Measurements from ENCODE around the gene GALNS. TPM values are rescaled to one million over a fixed set of nuclear protein-coding genes. Genes with fewer than 3 reads are reported as not detected.

GALNS gene
- total and polyA plus RNA-seq, 3 donors from 2014 or later, result 55.9 to 94.4 (median 65.3) TPM

DNA sequence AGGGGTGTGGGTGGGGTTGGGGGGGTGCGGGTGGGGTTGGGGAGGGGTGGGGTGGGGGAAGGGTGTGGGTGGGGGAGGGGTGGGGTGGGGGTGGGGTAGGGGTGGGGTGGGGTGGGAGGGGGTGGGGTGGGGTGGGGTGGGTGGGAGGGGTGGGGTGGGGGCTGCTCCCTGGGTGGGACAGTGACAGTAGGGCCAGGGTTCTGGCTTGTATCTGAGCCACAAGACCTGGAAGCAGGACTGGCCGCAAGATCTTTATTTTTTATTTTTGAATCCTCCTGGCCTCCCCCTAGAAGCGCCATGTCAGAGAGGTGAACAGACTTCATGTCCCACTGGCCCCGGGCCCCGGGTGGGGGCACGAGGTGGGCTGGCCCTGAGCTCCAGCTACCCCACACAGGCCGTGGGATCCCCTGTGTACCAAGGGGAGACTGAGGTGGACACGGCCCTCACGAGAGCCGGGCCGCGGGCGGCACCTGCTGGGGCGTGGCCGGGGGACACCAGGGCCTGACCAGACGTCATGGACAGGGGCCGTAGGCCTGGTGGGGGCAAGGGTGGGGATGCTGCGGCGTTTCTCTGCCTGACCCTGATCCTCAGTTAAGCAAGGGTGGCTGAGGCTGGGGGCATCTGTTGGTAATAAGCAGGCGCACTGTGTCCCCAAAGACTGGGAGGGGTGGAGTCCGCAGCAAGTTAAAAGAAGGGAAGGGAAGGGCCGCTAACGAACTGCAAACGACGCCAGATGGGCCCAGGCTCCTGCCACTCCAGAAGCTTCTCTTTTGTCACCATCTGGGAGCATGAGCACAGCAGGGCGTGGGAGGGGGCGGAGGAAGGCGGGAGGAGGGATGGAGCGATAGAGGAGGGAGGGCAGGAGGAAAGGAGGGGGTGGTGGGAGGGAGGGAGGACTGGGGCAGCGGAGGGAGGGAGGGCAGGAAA lies 32.0 kb upstream of the GALNS start:
- Histone ChIP-seq H3K27me3 (no peaks in the 10 kb centered on the region), H3K4me3 (no peak overlapping the region), H3K27ac (no peak overlapping the region), H3K4me1 (peaks cover 6% of the 10 kb centered on the region), H3K9me3 (no peaks in the 10 kb centered on the region), H3K36me3 (ENCODE audit: low read depth, missing control alignments) (no peaks in the 10 kb centered on the region)
- no peak for DNase-seq
- no peak for TF ChIP-seq POLR2A (IDR thresholded peaks at IDR 0.05)
- TF ChIP-seq, protein P1, sequence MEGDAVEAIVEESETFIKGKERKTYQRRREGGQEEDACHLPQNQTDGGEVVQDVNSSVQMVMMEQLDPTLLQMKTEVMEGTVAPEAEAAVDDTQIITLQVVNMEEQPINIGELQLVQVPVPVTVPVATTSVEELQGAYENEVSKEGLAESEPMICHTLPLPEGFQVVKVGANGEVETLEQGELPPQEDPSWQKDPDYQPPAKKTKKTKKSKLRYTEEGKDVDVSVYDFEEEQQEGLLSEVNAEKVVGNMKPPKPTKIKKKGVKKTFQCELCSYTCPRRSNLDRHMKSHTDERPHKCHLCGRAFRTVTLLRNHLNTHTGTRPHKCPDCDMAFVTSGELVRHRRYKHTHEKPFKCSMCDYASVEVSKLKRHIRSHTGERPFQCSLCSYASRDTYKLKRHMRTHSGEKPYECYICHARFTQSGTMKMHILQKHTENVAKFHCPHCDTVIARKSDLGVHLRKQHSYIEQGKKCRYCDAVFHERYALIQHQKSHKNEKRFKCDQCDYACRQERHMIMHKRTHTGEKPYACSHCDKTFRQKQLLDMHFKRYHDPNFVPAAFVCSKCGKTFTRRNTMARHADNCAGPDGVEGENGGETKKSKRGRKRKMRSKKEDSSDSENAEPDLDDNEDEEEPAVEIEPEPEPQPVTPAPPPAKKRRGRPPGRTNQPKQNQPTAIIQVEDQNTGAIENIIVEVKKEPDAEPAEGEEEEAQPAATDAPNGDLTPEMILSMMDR (IDR thresholded peaks at IDR 0.05), result no peak
- intact Hi-C loops (cut with DNase I; ENCODE audit: low total_unique reads), result no loop called here
- 80 to 85% methylated on average over 19 to 29 of the region's 30 CpGs for WGBS, 2 donors

DNA sequence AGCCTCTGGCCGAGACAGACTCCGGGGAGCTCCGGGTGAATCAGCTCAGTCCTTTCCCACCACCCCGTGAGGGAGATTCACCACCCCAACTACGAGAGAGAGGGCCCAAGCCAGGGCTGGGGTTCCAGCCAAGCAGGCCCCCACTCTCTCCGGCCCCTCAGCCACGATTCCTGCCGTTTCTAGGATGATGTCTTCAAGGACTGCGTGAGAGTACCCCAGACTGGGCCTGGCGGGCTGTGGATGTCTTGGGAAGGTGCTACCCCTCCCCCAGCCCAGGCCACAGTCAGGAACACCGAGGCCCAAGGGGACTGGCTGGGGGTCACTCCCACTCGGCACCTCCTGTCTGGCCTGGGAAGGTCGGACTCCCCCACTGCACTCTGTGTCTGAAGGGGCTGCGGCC lies 31.3 kb upstream of the GALNS start:
- no peaks in the 10 kb centered on the region for H3K9me3 ChIP-seq
- peaks cover 6% of the 10 kb centered on the region for H3K4me1 ChIP-seq
- H3K27ac ChIP-seq, result no peak overlapping the region
- no peaks in the 10 kb centered on the region for H3K36me3 ChIP-seq (ENCODE audit: low read depth, missing control alignments)
- H3K27me3 ChIP-seq, result no peaks in the 10 kb centered on the region
- intact Hi-C loops (cut with DNase I; ENCODE audit: low total_unique reads), result no loop called here
- no peak overlapping the region for H3K4me3 ChIP-seq
- WGBS, 2 donors, result 56% methylated on average over 14 of the region's 14 CpGs; no CpG with 5 or more reads in 1 of the 2 donors
- no peak for TF ChIP-seq POLR2A (IDR thresholded peaks at IDR 0.05)
- TF ChIP-seq, protein P1 (IDR thresholded peaks at IDR 0.05), result no peak
- no peak for DNase-seq

DNA sequence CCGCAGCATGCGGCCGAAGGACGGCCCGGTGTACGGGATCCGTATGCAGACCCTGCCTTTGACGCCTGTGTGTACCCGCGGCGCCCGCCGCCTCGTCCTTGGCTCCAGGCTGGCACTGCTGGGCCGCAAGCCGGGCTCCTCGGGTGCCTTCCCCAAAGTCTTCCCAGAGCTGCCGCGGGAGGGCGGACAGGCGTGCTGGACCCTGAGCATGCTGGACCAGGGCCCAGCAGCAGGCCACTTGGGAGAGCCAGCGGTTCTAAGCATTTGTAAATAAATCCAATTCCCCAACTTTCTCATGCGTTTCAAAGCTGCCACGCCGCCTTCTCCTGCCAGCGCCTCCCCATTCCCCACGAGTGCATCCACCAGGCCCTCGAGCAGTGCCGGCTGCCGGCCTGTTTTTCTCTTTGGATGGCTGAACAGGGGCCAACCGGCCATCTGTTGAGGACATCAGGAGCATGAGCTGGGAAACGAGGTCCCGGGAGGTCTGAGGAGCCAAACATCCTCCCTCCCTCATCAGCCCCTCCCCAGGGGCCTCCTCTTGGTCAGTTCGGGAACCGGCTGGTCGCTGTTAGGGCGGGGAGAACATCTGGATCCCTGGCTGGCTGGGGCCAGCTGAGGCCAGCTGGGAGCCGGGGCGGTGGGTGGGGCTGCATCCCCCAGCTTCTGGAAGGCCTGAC lies 30.2 kb upstream of the GALNS start:
- DNase-seq, result peak; percentile 81
- Histone ChIP-seq H3K9me3 (no peaks in the 10 kb centered on the region), H3K36me3 (ENCODE audit: low read depth, missing control alignments) (no peaks in the 10 kb centered on the region), H3K27me3 (no peaks in the 10 kb centered on the region), H3K4me3 (no peak overlapping the region), H3K4me1 (peaks cover 6% of the 10 kb centered on the region), H3K27ac (no peak overlapping the region)
- TF ChIP-seq, protein P1 (IDR thresholded peaks at IDR 0.05), result no peak
- WGBS, 2 donors, result 55 to 71% methylated on average over 15 to 33 of the region's 39 CpGs
- intact Hi-C loops (cut with DNase I; ENCODE audit: low total_unique reads), result no loop called here

DNA sequence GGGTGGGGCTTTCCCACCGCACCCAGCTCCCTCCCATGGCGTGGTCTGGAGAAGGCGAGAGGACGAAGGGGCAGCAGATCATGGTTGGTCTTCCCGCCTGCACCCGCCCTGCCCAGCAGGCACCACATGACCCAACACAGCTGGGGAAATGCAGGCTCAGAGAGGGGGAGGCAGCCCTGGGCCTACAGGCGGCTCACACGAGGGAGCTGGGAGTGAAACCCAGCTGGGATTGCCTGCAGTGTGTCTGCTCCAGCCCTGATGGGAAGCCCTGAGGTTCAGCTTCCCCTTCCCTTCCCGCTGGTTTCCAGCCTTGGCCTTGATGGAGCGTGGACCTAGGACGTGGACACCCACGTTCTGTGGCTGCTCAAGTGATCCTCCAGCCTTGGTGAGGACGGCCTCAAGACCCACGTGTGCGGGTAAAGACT lies 29.7 kb upstream of the GALNS start:
- no peak for TF ChIP-seq POLR2A (IDR thresholded peaks at IDR 0.05)
- TF ChIP-seq, protein P1 (IDR thresholded peaks at IDR 0.05), result no peak
- H3K4me3 ChIP-seq, result no peak overlapping the region
- no peaks in the 10 kb centered on the region for H3K27me3 ChIP-seq
- no peaks in the 10 kb centered on the region for H3K36me3 ChIP-seq (ENCODE audit: low read depth, missing control alignments)
- H3K4me1 ChIP-seq, result peaks cover 6% of the 10 kb centered on the region
- intact Hi-C loops (cut with DNase I; ENCODE audit: low total_unique reads), result no loop called here
- no peaks in the 10 kb centered on the region for H3K9me3 ChIP-seq
- WGBS, 2 donors, result 96 to 100% methylated on average over 6 to 15 of the region's 15 CpGs
- DNase-seq, result no peak
- no peak overlapping the region for H3K27ac ChIP-seq
